Measurements from ENCODE around the gene TNIK. TPM values are rescaled to one million over a fixed set of nuclear protein-coding genes. Genes with fewer than 3 reads are reported as not detected.

The TNIK gene
- polyA plus RNA-seq, 1 of the 3 experiments (the other 2 are of a cell fraction): 19.4 TPM

GRCh38 chr3:171334465-171334811 lies 125.8 kb downstream of the TNIK start:
- H2AFZ ChIP-seq (ENCODE audit: low read depth): no peak overlapping the region
- H3K9me2 ChIP-seq: no peaks in the 10 kb centered on the region
- H3K9ac ChIP-seq: no peak overlapping the region
- no peak for DNase-seq
- no peaks in the 10 kb centered on the region for H3K9me3 ChIP-seq
- no peak overlapping the region for H3K27ac ChIP-seq (ENCODE audit: low read depth in 2 of 2, low read length in 1 of 2)
- no peaks in the 10 kb centered on the region; the same call in 1 of the 2 replicates for H4K20me1 ChIP-seq (ENCODE audit: insufficient read depth)
- H3K27me3 ChIP-seq (ENCODE audit: insufficient read depth): no peaks in the 10 kb centered on the region
- H3K4me1 ChIP-seq (ENCODE audit: control insufficient read depth in 1 of 2, insufficient read depth in 2 of 2, low read depth in 1 of 2, low read length in 1 of 2): no peaks in the 10 kb centered on the region; a peak in 1 of 4 replicates
- no peak overlapping the region for H3K4me3 ChIP-seq (ENCODE audit: low read depth in 2 of 2, low read length in 1 of 2)
- H3K79me2 ChIP-seq (ENCODE audit: insufficient read depth): peaks cover 12% of the 10 kb centered on the region
- no peaks in the 10 kb centered on the region for H3F3A ChIP-seq (replicated peaks; ENCODE audit: insufficient read depth)
- WGBS (ENCODE audit: low lambda C conversion rate): 85% methylated on average over 2 of the region's 2 CpGs
- POLR2A ChIA-PET: no interaction called here
- H3K36me3 ChIP-seq (replicated peaks in 1 of 2; ENCODE audit: control insufficient read depth in 1 of 2, insufficient read depth in 2 of 2, low read length in 1 of 2): no peaks in the 10 kb centered on the region
- no peak overlapping the region for H3K4me2 ChIP-seq
- CTCF ChIA-PET: no interaction called here
- TF ChIP-seq EP300 (IDR thresholded peaks at IDR 0.05; ENCODE audit: borderline replicate concordance in 1 of 2, low read depth in 1 of 2, low read length in 1 of 2): no peak
- TF ChIP-seq CTCF (IDR thresholded peaks at IDR 0.05): no peak
- TF ChIP-seq YY1 (IDR thresholded peaks at IDR 0.05; ENCODE audit: low read depth): no peak
- no peak for TF ChIP-seq FOXJ3 (CRISPR knock-in tag; IDR thresholded peaks at IDR 0.05)
- no peak for TF ChIP-seq IRF3 (IDR thresholded peaks at IDR 0.05; ENCODE audit: low read depth, low read length)
- TF ChIP-seq REST (IDR thresholded peaks at IDR 0.05; ENCODE audit: low read depth, low read length): no peak
- no peak for TF ChIP-seq TCF12 (IDR thresholded peaks at IDR 0.05)
- TF ChIP-seq RAD21 (IDR thresholded peaks at IDR 0.05; ENCODE audit: low read length): no peak
- TF ChIP-seq ZBTB33 (IDR thresholded peaks at IDR 0.05; ENCODE audit: borderline replicate concordance, low read depth): no peak
- TF ChIP-seq SIN3A (IDR thresholded peaks at IDR 0.05; ENCODE audit: borderline replicate concordance, low read depth, low read length): no peak
- TF ChIP-seq ELF1 (IDR thresholded peaks at IDR 0.05): no peak
- TF ChIP-seq MXI1 (IDR thresholded peaks at IDR 0.05; ENCODE audit: low read depth, low read length): no peak
- TF ChIP-seq RXRA (IDR thresholded peaks at IDR 0.05; ENCODE audit: borderline replicate concordance, low read depth): no peak
- TF ChIP-seq USF2 (IDR thresholded peaks at IDR 0.05; ENCODE audit: borderline replicate concordance, low read depth, low read length): no peak
- TF ChIP-seq FOXM1 (IDR thresholded peaks at IDR 0.05; ENCODE audit: low read depth): no peak
- TF ChIP-seq CHD2 (IDR thresholded peaks at IDR 0.05; ENCODE audit: low read length, partially characterized antibody): no peak
- no peak for TF ChIP-seq GABPA (IDR thresholded peaks at IDR 0.05; ENCODE audit: low read depth)
- TF ChIP-seq SMC3 (IDR thresholded peaks at IDR 0.05; ENCODE audit: low read depth, low read length): no peak
- TF ChIP-seq RCOR1 (IDR thresholded peaks at IDR 0.05; ENCODE audit: low read length): no peak
